COLO668 (cell line): Measurements from ENCODE around the gene ANO6.

ENCODE experiments used
- DNase-seq: peaks from one replicate; lab custom pipeline; 2025; ENCODE audit not compliant: unreplicated experiment; lab: John Stamatoyannopoulos, UW

Gene ANO6

GRCh38 chr12:45209784-45210183, 6.1 kb upstream of the ANO6 start:
- DNase-seq = no peak

GRCh38 chr12:45212064-45212463, 3.8 kb upstream of the ANO6 start:
- DNase-seq = no peak

- no peak for DNase-seq
These were observed 2.8 kb upstream of the ANO6 start for GRCh38 chr12:45213107-45213506.

- no peak for DNase-seq
These were observed 1.8 kb upstream of the ANO6 start for GRCh38 chr12:45214071-45214470.

GRCh38 chr12:45214749-45215418, 1.0 kb upstream of the ANO6 start:
- no peak for DNase-seq

- DNase-seq = peak; percentile 47
These were observed 511 bp downstream of the ANO6 start for GRCh38 chr12:45216230-45216982.

GRCh38 chr12:45216983-45217485, 1.1 kb downstream of the ANO6 start:
- DNase-seq = no peak

- no peak for DNase-seq
These were observed 2.0 kb downstream of the ANO6 start for GRCh38 chr12:45217846-45218245.

- DNase-seq = no peak
These were observed 3.7 kb downstream of the ANO6 start for GRCh38 chr12:45219621-45220020.

- DNase-seq = no peak
These were observed 4.6 kb downstream of the ANO6 start for GRCh38 chr12:45220363-45220931.

- DNase-seq = no peak
These were observed 5.1 kb downstream of the ANO6 start for GRCh38 chr12:45220969-45221368.

GRCh38 chr12:45223868-45224267, 8.0 kb downstream of the ANO6 start:
- no peak for DNase-seq

- DNase-seq = no peak
These were observed 8.4 kb downstream of the ANO6 start for GRCh38 chr12:45224311-45224710.

GRCh38 chr12:45226021-45226420, 10.1 kb downstream of the ANO6 start:
- DNase-seq = no peak

GRCh38 chr12:45227316-45228067, 11.6 kb downstream of the ANO6 start:
- no peak for DNase-seq

- no peak for DNase-seq
These were observed 15.7 kb downstream of the ANO6 start for GRCh38 chr12:45231515-45232145.

GRCh38 chr12:45232146-45232755, 16.4 kb downstream of the ANO6 start:
- no peak for DNase-seq

- DNase-seq = no peak
These were observed 17.0 kb downstream of the ANO6 start for GRCh38 chr12:45232756-45233372.

GRCh38 chr12:45234139-45234865, 18.4 kb downstream of the ANO6 start:
- DNase-seq = no peak
